ENCODE data around the gene KLHL6.
A peak's percentile ranks its signal among the peaks of the same experiment; 100 is the strongest.

KLHL6 gene

DNA sequence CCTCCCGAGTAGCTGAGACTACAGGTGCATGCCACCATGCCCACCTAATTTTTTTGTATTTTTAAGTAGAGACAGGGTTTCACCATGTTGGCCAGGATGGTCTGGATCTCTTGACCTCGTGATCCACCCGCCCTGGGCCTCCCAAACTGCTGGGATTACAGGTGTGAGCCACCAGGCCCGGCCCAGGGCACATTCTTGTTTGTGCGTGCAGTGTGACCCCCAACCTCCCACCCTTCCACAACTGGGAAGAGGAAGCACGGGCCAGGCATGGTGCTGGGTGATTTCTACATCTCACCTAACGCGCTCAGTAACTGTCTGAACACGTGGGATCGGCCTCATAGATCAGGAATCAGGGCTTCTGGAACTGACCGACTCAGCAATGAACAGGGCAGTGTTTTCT lies 48.0 kb downstream of the KLHL6 start:
- no peak for DNase-seq (ENCODE audit: low read depth, low spot score)
- no peak overlapping the region for H3K4me3 ChIP-seq (ENCODE audit: low read depth, low read length)
- in situ Hi-C loops (cut with HindIII; ENCODE audit: low sequenced_read_pairs): no loop called here
- TF ChIP-seq, protein P1, sequence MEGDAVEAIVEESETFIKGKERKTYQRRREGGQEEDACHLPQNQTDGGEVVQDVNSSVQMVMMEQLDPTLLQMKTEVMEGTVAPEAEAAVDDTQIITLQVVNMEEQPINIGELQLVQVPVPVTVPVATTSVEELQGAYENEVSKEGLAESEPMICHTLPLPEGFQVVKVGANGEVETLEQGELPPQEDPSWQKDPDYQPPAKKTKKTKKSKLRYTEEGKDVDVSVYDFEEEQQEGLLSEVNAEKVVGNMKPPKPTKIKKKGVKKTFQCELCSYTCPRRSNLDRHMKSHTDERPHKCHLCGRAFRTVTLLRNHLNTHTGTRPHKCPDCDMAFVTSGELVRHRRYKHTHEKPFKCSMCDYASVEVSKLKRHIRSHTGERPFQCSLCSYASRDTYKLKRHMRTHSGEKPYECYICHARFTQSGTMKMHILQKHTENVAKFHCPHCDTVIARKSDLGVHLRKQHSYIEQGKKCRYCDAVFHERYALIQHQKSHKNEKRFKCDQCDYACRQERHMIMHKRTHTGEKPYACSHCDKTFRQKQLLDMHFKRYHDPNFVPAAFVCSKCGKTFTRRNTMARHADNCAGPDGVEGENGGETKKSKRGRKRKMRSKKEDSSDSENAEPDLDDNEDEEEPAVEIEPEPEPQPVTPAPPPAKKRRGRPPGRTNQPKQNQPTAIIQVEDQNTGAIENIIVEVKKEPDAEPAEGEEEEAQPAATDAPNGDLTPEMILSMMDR (IDR thresholded peaks at IDR 0.05; ENCODE audit: low read depth, low read length): no peak

DNA sequence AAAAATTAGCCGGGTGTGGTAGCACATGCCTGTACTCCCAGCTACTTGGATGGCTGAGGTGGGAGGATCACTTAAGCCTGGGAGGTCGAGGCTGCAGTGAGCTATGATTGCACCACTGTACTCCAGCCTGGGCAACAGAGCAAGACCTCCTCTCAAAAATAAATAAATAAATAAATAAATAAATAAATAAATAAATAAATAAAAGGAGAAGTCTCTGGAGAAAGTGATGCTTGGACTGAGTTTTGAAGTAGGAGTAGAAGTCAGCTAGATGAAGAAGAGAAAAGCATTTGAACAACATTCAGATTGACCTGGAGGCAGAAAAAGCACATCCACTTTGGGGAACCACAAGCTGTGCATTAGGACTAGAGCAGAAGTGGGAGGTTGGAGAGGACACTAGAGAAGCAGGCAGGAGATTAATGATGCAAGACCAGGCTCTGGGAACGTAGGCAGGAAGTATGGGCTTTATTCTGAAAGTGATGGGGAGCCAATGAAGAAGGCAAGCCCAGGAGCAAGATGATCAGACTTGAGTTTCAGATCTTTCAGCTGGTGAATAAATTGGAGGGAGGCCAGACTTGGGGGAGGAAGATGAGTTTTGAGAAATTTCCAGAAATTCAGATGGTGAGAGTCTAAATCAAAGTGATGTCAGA lies 48.7 kb downstream of the KLHL6 start:
- in situ Hi-C loops (cut with HindIII; ENCODE audit: low sequenced_read_pairs): no loop called here
- H3K4me3 ChIP-seq (ENCODE audit: low read depth, low read length): no peak overlapping the region
- no peak for DNase-seq (ENCODE audit: low read depth, low spot score)
- TF ChIP-seq, protein P1 (IDR thresholded peaks at IDR 0.05; ENCODE audit: low read depth, low read length): no peak

DNA sequence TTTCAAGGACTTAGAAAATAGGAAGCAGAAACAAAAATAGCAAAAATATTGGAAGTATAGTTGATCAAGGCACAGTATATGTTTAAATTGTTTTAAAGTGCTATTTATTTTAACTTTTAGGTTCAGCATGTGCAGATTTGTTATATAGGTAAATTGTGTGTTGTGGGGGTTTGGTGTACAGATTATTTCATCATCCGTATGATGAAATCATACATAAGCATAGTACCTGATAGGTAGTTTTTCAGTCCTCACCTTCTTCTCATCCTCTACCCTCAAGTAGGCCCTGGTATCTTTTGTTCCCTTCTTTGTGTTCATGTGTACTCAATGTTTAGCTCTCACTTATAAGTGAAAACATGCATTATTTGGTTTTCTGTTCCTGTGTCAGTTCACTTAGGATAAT lies 50.9 kb downstream of the KLHL6 start:
- TF ChIP-seq, protein P1 (IDR thresholded peaks at IDR 0.05; ENCODE audit: low read depth, low read length): no peak
- in situ Hi-C loops (cut with HindIII; ENCODE audit: low sequenced_read_pairs): no loop called here
- H3K4me3 ChIP-seq (ENCODE audit: low read depth, low read length): no peak overlapping the region
- no peak for DNase-seq (ENCODE audit: low read depth, low spot score)

DNA sequence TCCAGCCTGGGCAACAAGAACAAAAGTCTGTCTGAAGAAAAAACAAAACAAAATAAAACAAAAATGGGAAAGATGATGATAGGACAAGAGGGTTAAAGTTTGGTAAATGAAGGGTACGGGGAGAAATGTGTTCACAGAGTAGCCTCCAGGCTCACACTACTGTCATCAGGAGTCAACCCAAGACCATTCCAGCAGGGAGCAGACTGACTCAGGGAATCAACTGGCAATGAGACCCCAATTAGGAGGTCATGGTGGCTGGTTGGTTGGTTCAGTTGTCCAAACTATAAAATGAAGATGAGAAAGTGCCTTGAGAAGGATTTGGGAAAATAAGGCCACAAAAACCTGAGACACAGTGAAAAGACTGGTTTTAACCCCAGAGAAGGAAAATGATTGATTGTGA lies 51.8 kb downstream of the KLHL6 start:
- DNase-seq (ENCODE audit: low read depth, low spot score): no peak
- no peak overlapping the region for H3K4me3 ChIP-seq (ENCODE audit: low read depth, low read length)
- TF ChIP-seq, protein P1 (IDR thresholded peaks at IDR 0.05; ENCODE audit: low read depth, low read length): peak; percentile 2
- in situ Hi-C loops (cut with HindIII; ENCODE audit: low sequenced_read_pairs): no loop called here

DNA sequence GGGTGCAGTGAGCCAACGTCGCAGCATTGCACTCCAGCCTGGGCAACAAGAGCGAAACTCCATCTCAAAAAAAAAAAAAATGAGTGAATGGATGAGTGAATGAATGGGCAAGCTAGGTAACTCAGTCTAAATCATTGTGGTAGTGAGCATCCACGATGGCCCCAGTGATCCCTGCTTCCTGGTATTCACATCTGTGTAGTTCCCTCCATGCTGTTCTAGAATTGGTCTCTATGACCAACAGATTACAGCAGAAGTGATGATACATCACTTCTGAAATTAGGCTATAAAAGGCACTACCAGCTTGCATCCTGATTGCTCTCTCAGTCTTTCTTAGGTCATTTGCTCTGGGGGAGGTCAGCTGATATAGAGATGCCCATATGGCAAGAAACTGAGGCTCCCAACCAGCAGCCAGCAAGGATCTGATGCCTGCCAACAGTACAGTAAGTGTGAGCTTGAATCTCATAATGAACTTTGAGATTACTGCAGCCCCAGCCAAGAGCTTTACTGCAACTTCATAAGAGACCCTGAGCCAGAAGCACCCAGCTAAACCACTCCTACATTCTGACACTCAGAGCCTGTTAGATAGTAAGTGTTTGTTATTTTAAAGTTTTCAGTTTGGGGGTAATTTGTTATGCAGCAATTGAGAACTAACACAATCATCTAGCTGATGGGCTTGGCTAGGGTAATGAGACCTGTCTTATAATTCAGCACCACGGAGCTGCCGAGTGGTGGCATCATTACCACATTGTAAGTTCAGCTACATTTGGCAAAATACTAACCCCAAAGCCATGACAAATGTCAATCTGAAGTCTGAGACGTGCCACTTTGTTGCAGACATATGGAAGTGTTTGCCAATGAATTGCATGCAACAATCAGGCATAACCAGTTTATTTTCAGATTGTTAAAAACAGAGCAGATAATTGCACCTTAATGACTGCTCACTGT lies 53.0 kb downstream of the KLHL6 start:
- in situ Hi-C loops (cut with HindIII; ENCODE audit: low sequenced_read_pairs): no loop called here
- TF ChIP-seq, protein P1 (IDR thresholded peaks at IDR 0.05; ENCODE audit: low read depth, low read length): peak; percentile 11
- H3K4me3 ChIP-seq (ENCODE audit: low read depth, low read length): no peak overlapping the region
- DNase-seq (ENCODE audit: low read depth, low spot score): no peak

DNA sequence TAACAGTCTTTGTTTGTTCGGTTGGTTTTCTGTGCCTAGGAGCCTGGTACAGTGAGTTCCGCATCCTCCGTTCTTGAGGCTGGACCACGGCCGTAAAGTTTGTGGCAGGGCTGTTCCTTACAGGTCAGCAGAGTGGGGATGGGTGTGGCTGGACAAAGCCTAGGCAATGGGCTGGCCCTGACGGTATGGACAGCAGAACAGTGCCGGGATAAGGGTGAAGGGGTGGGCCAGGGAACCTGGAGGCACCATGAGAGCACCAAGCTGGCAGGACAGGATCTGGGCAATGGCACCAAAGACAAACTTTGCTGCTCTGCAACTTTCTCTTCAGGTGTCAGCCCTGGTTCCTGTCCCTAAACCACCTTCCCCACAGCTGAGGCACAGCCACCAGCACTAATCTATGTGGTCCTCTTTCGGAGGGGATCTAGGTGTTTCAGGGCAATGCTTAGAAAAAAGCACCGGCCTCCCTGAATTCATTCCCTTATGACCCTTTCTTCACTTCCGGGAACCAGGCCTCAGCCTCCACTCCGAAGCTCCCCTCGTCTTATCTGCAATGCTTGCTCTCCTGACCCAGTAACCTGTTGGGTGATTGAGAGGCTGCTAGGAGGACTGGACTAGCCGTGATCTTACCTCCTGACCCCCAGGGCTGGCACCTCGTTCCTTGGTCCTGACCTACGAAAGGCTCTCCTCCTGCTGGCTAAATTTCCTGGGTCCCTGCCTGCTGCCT lies 54.4 kb downstream of the KLHL6 start:
- TF ChIP-seq, protein P1 (IDR thresholded peaks at IDR 0.05; ENCODE audit: low read depth, low read length): no peak
- in situ Hi-C loops (cut with HindIII; ENCODE audit: low sequenced_read_pairs): no loop called here
- no peak for DNase-seq (ENCODE audit: low read depth, low spot score)
- H3K4me3 ChIP-seq (ENCODE audit: low read depth, low read length): no peak overlapping the region
